Hepatic stellate cell (primary cell): ENCODE results near the gene TEX35.
"Not testable (repeated sequence)": the region's sequence is repeated elsewhere in the genome, so short reads cannot be mapped to it uniquely, and the experiment has no call there.

Experiments
- DNase-seq: peaks from one replicate; pipeline ENCODE4 v3.0.0; 2011; ENCODE audit warnings: low spot score

TEX35 gene

GRCh38 chr1:178541829-178542553 is 29.1 kb downstream of the TEX35 start:
- DNase-seq, result peak; percentile 46

GRCh38 chr1:178542554-178543289 is 29.8 kb downstream of the TEX35 start:
- DNase-seq, result peak; percentile 91

GRCh38 chr1:178543290-178543607 is 30.3 kb downstream of the TEX35 start:
- no peak for DNase-seq

GRCh38 chr1:178544531-178544930 is 31.6 kb downstream of the TEX35 start:
- DNase-seq, result no peak

- no peak for DNase-seq
Observed at GRCh38 chr1:178548108-178548507, 35.2 kb downstream of the TEX35 start.

- DNase-seq, result no peak
Observed at GRCh38 chr1:178551307-178551706, 38.4 kb downstream of the TEX35 start.

GRCh38 chr1:178551940-178552339 is 39.0 kb downstream of the TEX35 start:
- no peak for DNase-seq

GRCh38 chr1:178552856-178553255 is 39.9 kb downstream of the TEX35 start:
- no peak for DNase-seq

GRCh38 chr1:178554351-178554750 is 41.4 kb downstream of the TEX35 start:
- not testable (repeated sequence) for DNase-seq

GRCh38 chr1:178555613-178556012 is 42.7 kb downstream of the TEX35 start:
- not testable (repeated sequence) for DNase-seq

GRCh38 chr1:178558816-178559215 is 45.9 kb downstream of the TEX35 start:
- not testable (repeated sequence) for DNase-seq

- no peak for DNase-seq
Observed at GRCh38 chr1:178560871-178561376, 48.0 kb downstream of the TEX35 start.

- DNase-seq, result no peak
Observed at GRCh38 chr1:178563099-178563820, 50.4 kb downstream of the TEX35 start.

GRCh38 chr1:178564086-178564782 is 51.3 kb downstream of the TEX35 start:
- no peak for DNase-seq

GRCh38 chr1:178564783-178565180 is 51.9 kb downstream of the TEX35 start:
- no peak for DNase-seq

GRCh38 chr1:178565586-178565985 is 52.7 kb downstream of the TEX35 start:
- no peak for DNase-seq

GRCh38 chr1:178566187-178566586 is 53.3 kb downstream of the TEX35 start:
- no peak for DNase-seq

GRCh38 chr1:178571807-178572206 is 58.9 kb downstream of the TEX35 start:
- DNase-seq, result no peak
